OCI-LY3 (cell line): Measurements from ENCODE around the gene SASH1.

ENCODE experiments used
- H2AFZ ChIP-seq: fragments of 200-600, 300-600 bp; shearing (Covaris generic); 2 replicates; pipeline ENCODE4 v1.6.0; 2014; ENCODE audit warnings: antibody characterized with exemption, low read depth, low read length
- H3K27ac ChIP-seq: fragments of 200-600, 300-600 bp; sonication (generic); 2 replicates; pipeline ENCODE4 v1.5.1; 2014; ENCODE audit warnings: mild to moderate bottlenecking, low read length, moderate library complexity, mixed read lengths
- H3K27me3 ChIP-seq: fragments of 200-600, 300-600 bp; sonication (generic); 2 replicates; pipeline ENCODE4 v1.6.1; 2014; ENCODE audit warnings: low read depth, low read length, mixed read lengths
- H3K36me3 ChIP-seq: fragments of 200-600, 300-600 bp; sonication (generic); replicated peaks from 2 replicates; pipeline ENCODE3; 2014; ENCODE audit warnings: low read depth, low read length, mixed read lengths
- H3K4me1 ChIP-seq: fragments of 300-600, 200-600 bp; sonication (generic); 2 replicates; pipeline ENCODE4 v1.6.1; 2014; ENCODE audit warnings: low read length, mixed read lengths
- H3K4me2 ChIP-seq: fragments of 200-600, 300-600 bp; sonication (generic); 2 replicates; pipeline ENCODE4 v1.6.1; 2014; ENCODE audit warnings: low read length, mixed read lengths
- H3K4me3 ChIP-seq: fragments of 300-600, 200-600 bp; sonication (generic); 2 replicates; pipeline ENCODE4 v1.5.1; 2014; ENCODE audit warnings: antibody characterized with exemption, mild to moderate bottlenecking, low read length, moderate library complexity
- H3K79me2 ChIP-seq: fragments of 300-600, 200-600 bp; shearing (Covaris generic); 2 replicates; pipeline ENCODE4 v1.6.1; 2014; ENCODE audit warnings: mild to moderate bottlenecking, low read length, mixed read lengths
- H3K9ac ChIP-seq: fragments of 300-600, 200-600 bp; shearing (Covaris generic); 2 replicates; pipeline ENCODE4 v1.6.0; 2014; ENCODE audit warnings: mild to moderate bottlenecking, low read length, moderate library complexity
- H3K9me3 ChIP-seq: fragments of 200-600, 300-600 bp; shearing (Covaris generic); 2 replicates; pipeline ENCODE4 v1.6.1; 2014; ENCODE audit warnings: low read length, mixed read lengths; ENCODE audit not compliant: insufficient read depth
- H4K20me1 ChIP-seq: fragments of 200-600, 300-600 bp; sonication (generic); 2 replicates; pipeline ENCODE4 v1.6.1; 2016; ENCODE audit warnings: low read length, mixed read lengths; ENCODE audit not compliant: insufficient read depth
- CTCF ChIP-seq: fragments of 200-600, 300-600 bp; sonication (generic); IDR thresholded peaks from 2 replicates; pipeline ENCODE4 v1.5.1; 2014; ENCODE audit warnings: antibody characterized with exemption, low read length, low read depth
- EZH2phosphoT487 ChIP-seq: fragments of 200-600 bp; shearing (Covaris generic); IDR thresholded peaks from 2 replicates; pipeline ENCODE4 v1.6.1; 2018; ENCODE audit warnings: antibody characterized with exemption, mixed run types, low read depth

The SASH1 gene

DNA sequence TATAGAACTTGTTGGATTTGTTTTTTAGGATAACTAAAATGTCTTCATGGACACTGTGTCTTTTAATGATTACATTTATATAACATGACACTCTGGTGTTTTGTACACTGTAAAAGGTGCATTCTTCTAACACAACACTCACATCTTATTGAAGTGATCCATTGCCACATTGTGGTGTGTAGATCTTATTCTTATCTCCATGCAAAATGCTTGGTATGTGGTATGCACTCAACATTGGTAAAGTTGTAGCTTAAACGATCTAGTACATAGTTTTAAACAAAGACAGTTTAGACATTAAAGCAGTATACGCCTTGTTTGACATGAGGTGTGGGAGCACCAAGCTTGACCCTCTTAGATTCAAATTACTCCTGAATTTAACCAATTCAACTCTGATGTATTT, 84.7 kb downstream of the SASH1 start:
- H3K4me3 ChIP-seq, result no peak overlapping the region
- no peaks in the 10 kb centered on the region for H3K9me3 ChIP-seq
- H3K4me2 ChIP-seq, result no peak overlapping the region
- no peak overlapping the region for H3K27ac ChIP-seq
- no peak overlapping the region for H2AFZ ChIP-seq
- H3K9ac ChIP-seq, result no peak overlapping the region
- H3K36me3 ChIP-seq, result no peaks in the 10 kb centered on the region
- H3K27me3 ChIP-seq, result 0 out of 2 replicates have a peak, but pooled peaks cover 4% of the 10 kb centered on the region
- H3K4me1 ChIP-seq, result no peaks in the 10 kb centered on the region
- H4K20me1 ChIP-seq, result no peaks in the 10 kb centered on the region
- TF ChIP-seq EZH2phosphoT487 (no peak), CTCF (no peak)
- no peaks in the 10 kb centered on the region for H3K79me2 ChIP-seq

GRCh38 chr6:148429423-148429822, 86.8 kb downstream of the SASH1 start:
- H3K27me3 ChIP-seq, result no peaks in the 10 kb centered on the region
- no peaks in the 10 kb centered on the region for H3K9me3 ChIP-seq
- no peak overlapping the region for H3K9ac ChIP-seq
- H3K4me3 ChIP-seq, result no peak overlapping the region
- H3K79me2 ChIP-seq, result no peaks in the 10 kb centered on the region
- no peak overlapping the region for H2AFZ ChIP-seq
- H3K36me3 ChIP-seq, result no peaks in the 10 kb centered on the region
- H3K4me2 ChIP-seq, result no peak overlapping the region
- no peak for TF ChIP-seq CTCF
- no peak for TF ChIP-seq EZH2phosphoT487
- H4K20me1 ChIP-seq, result no peaks in the 10 kb centered on the region
- H3K27ac ChIP-seq, result no peak overlapping the region
- no peaks in the 10 kb centered on the region for H3K4me1 ChIP-seq

DNA sequence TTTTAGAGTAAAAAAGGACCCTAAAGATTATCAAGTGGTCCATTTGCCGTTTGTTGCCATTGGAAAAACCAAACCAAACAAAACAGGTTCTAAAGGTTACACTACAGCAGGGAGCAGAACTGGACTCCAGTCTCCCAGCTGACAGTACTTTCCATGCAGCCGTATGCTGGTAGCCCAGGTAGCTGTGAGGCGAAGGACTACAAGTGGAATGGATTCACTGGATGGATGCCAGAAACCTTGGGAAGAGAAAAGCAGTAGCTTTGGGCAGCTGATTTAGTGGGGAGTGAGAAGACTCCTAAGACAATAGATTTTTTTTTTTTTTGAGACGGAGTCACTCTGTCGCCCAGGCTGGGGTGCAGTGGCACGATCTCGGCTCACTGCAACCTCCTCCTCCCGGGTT, 88.3 kb downstream of the SASH1 start:
- no peak overlapping the region for H2AFZ ChIP-seq
- TF ChIP-seq CTCF, result no peak
- no peaks in the 10 kb centered on the region for H4K20me1 ChIP-seq
- no peaks in the 10 kb centered on the region for H3K27me3 ChIP-seq
- no peak overlapping the region for H3K9ac ChIP-seq
- H3K36me3 ChIP-seq, result no peaks in the 10 kb centered on the region
- H3K9me3 ChIP-seq, result no peaks in the 10 kb centered on the region
- no peak overlapping the region for H3K27ac ChIP-seq
- no peak overlapping the region for H3K4me2 ChIP-seq
- H3K4me1 ChIP-seq, result no peaks in the 10 kb centered on the region
- no peaks in the 10 kb centered on the region for H3K79me2 ChIP-seq
- no peak overlapping the region for H3K4me3 ChIP-seq

DNA sequence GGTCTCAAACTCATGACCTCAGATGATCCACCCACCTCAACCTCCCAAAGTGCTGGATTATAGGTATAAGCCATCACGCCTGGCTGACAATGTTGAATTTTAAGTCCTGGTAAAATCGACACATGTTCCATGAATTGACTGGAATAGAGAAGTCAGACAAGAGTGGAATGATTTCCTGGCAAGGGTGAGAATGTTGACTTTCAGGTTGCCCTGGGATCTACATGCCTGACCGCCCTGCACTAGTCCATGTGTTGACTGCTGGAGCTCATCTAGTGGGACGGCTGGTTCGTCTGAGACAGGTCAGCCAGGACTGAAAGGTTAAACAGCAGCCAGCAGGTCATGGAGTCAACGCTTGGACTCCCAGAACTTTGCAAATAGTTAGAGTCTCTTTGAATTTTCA, 88.8 kb downstream of the SASH1 start:
- H3K79me2 ChIP-seq, result no peaks in the 10 kb centered on the region
- H3K9ac ChIP-seq, result no peak overlapping the region
- H2AFZ ChIP-seq, result no peak overlapping the region
- H3K4me3 ChIP-seq, result no peak overlapping the region
- no peak overlapping the region for H3K4me2 ChIP-seq
- no peak overlapping the region for H3K27ac ChIP-seq
- TF ChIP-seq CTCF (no peak), EZH2phosphoT487 (no peak)
- H4K20me1 ChIP-seq, result no peaks in the 10 kb centered on the region
- no peaks in the 10 kb centered on the region for H3K4me1 ChIP-seq
- H3K27me3 ChIP-seq, result no peaks in the 10 kb centered on the region
- no peaks in the 10 kb centered on the region for H3K36me3 ChIP-seq
- H3K9me3 ChIP-seq, result no peaks in the 10 kb centered on the region
